Endometrium (tissue), 2 donors: ENCODE results near the gene SHISA8.

ENCODE experiments used
- FAIRE-seq: peaks from 2 replicates; lab custom pipeline; 2012; peaks lifted over from hg19 to GRCh38; lab: Jason Lieb, UNC
- donor health status: control.
- donor health status: control.

Gene SHISA8

GRCh38 chr22:41913842-41914534, 886 bp downstream of the SHISA8 start:
- no peak for FAIRE-seq

DNA sequence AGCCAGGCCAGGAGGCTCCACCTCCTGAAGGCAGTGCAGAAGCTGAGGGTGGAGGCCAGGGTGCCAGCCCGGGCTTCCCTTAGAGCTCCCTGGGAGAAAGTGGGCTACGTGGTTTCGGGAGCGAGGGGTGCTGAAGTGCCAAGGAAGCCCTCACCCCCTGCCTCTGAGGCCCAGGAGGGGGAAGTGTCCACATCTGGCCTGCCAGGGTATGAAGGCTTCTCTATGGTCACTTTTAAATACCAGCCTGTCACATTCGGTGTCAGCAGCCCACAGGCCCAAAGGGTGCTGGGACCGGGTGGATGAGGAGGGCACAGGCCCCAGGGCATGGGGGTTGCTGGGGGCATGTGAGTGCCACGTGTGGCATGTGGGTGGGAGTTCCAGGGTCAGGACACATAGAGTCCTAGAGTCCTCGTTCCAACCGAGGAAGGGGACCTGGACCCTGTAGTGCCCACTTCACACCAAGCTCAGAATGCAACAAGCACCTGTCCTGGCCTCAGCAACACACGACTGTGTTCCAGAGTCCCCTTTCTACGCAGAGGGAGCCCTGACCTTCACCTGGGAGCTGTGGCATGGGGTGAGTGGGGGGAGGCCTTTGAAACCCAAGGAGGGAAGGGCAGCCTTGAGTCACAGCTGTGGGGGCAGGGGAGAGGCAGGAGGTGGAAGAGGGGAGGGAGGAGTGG, 1.7 kb downstream of the SHISA8 start:
- FAIRE-seq, result no peak

DNA sequence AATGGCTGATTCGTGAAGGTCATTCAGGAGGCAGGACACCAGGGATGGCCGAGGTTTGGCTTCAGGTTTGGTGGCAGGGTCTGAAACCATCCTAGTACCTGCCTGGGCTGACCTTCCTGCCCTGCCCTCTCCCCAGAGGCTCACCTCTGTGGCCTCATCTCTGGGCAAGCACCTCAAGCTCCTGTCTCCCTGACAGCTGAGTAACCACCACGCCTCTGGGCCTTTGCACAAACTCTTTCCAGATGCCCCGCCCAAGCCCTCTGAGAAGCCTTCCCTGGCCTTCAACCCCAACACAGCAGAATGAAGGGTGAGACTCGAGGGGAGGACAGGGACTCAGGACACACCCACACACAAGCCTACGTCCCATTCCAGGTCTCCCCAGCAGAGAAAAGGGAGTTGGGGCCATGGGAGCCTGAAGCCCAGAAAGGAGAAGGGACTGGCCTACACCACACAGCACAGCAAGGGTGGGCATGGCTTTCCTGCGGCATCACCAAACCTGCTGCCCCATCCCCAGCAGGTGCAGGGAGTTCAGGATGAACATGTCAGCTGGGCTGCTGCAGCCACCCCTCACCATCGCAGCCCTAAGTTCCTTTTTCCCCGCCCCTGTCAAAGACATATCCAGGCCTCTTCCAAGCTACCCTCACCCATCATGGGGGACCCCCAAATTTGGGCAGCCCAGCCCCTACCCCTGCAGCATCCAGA, 2.4 kb downstream of the SHISA8 start:
- FAIRE-seq, result no peak

GRCh38 chr22:41911001-41911611, 3.8 kb downstream of the SHISA8 start:
- FAIRE-seq, result no peak

DNA sequence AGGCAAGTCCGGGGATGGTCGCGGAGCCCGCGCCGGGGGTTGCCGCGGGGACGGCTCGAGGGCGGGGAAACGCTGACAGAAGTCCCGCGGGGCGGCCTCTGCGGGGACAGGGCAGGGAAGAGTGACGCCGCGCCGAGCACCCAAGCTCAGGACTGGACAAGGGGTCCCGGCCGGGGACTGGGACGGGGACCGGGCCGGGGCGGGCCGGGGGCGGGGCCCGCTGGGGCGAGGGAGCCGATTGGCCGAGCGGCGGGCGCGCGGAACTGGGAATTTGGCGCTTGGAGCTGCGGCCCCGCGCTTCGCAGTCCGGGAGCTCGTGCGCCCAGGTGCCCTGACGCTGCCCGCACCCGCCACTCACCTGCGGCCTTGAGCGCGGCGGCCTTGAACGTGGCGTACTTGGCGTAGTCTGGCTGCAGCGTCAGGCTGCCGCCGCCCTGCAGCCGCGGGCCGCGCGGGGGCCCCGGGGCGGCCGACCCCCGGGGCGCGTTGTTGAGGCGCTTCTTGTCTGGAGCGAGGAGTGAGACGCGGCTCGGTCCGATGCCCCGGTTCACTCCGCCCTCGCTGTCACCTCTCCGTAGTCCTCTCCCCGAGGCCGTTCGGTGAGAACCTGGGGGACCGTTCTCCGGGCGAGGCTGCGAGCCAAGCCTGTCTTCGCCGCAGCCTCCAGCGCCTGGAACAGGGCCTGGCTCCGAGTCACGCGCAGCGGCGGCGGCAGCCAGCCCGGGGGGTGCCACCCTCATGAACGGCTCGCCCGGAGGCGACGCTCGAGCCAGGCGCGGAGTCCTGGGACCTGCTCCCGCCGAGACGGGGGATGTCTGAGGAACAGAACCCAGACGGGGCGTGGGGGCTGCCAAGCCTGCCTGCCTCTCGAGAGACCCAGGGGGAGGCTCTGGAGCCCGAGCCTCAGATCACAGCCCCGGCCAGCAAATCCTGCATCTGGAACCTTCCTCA, 4.5 kb downstream of the SHISA8 start:
- no peak for FAIRE-seq

DNA sequence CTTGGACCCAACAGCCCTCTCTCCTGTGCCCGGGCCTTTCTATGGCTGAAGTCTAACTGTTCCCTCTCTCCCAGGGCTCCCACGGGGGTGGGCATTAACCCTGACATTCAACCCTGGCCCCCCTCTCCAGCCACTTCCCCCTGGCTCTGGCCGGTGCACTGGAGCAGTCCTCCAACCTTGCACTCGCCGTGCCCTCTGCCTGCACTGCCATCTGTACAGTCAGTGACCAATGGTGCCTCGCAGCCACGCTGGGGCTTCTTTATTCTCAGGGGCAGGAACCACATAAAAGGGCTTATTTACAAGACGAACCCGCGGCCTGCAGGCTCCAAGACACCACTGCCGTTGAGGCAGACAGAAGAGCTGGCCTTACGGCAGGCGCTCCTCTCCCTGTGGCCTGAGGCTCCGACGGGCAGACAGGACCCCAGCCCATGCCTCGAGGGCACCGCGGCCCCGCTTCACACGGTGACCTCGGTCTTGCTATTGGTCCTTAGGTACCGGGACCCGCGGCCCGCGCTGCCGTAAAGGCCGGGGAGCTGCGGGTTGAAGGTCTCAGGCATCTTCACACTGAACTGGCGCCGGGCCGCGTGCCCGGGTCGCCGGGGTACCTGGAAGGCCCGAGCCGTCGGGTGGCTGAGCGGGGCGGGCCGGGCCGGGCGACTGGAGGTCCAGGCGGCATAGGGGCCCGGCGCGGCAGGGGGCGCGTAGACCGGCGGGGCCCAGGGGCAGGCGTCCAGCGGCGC, 5.4 kb downstream of the SHISA8 start:
- FAIRE-seq, result no peak

DNA sequence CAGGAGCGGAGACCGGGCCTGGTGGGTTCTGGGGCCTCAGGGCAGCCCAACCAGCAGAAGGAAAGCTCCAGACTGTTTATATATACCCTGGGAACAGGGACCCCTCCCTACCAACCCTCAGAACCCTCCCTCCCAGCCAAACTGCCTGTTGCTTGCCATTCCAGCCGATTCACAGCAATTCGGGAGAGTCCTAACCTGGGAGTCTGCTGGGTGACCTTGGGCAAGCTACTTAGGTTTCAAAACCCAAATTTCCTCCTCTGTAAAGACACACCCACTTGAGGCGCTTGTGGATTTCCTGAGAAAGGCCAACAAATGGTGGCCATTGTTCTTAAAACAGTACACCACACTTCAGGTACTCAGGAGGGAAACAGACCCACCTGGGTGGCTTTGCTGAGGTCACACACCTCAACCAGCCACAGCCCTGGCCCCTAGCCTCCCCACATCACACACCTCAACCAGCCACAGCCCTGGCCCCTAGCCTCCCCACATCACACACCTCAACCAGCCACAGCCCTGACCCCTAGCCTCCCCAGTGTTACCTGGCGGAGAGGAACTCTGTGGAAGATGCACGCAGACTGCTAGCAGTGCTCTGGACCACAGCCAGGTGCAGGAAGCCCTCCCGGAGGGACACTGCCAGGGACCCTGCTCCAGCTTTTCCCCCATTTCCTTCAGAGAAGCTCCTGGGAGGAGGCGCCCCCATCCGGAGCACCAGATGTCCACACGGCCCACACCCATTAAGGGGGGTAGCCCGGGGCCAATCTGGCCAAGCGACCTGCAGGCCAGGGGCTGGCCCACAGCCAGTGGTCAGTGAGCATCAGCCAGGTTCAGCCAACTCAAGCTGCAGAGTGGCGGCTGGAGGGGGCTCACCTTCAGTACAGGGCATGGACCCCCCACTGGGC, 6.2 kb downstream of the SHISA8 start:
- FAIRE-seq, result no peak

- FAIRE-seq, result no peak
Observed at GRCh38 chr22:41907436-41908401, 7.2 kb downstream of the SHISA8 start.

- FAIRE-seq, result no peak
Observed at GRCh38 chr22:41906822-41907221, 8.1 kb downstream of the SHISA8 start.

DNA sequence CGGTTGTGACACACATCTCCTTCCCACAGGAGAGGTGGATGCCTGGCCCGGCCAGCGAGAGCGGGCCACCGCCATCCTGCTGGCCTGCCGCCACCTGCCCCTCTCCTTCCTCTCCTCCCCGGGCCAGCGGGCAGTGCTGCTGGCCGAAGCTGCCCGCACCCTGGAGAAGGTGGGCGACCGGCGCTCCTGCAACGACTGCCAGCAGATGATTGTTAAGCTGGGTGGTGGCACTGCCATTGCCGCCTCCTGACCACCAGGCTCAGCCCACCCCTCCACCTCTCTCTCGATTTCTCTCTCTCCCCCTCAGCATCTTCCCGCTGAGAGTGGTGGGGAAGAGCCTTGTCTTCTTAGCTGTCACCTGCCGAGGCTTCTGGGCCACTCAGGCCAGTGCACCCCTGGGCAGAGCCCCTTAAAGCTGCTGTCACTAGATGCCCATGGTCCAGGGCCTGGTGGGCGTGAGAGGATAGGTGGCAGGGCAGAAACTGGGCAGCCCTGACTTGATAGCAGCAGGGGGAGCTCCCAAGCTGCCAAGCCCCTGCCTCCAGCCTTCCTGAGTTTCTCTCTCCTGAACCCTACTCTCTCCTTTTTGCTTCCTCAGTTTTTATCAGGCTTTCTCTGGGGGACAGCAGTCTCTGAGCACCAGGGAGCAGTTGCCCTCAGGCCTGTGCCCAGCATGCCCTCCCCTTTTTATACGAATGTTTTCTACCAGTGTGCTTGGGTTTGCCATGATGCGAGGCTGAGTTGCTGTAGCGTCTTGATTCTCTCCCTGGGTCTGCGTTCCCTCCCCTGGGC, 9.3 kb downstream of the SHISA8 start:
- no peak for FAIRE-seq

DNA sequence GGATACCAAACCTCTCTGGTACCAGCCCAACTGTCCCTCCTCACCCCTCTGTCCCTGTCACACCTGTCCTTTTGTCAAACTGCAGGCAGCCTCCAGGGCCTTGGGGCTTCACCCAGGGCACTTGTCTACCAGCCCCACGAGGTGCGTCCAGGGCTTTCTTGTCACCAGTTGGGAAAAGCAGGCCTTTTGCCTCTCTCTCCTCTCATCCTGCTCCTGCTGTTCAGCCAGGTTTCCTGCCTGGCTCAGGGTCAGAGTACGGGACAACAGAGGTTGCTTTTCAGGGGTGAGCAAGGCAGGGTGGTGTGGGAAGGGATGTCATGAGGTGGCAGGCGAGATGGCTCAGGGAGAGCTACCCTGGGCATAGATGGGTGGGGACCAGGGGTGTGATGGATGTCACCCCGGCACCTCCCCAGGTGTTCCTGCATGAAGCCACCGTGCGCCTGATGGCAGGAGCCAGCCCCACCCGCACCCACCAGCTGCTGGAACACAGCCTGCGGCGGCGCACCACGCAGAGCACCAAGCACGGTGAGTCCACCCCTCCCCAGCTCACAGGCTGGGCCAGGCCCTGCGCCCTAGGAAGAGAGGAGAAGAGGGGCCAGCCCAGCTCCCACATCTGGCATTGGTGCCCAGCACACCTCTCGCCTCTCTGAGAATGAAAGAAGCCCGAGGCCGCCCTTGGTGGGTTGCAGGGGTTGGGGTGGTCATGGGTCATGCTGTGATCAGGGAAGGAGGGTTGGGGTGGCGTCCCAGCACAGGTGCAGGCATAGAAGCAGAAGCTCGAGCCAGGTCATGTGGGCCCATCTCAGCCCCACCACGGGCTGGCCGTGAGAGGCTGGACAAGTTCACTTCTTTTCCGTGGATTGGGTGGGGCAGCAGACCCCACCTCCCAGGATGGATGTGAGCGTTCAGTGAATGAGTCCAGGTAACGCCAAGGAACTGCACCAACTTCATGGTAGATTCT, 10.1 kb downstream of the SHISA8 start:
- FAIRE-seq, result no peak

DNA sequence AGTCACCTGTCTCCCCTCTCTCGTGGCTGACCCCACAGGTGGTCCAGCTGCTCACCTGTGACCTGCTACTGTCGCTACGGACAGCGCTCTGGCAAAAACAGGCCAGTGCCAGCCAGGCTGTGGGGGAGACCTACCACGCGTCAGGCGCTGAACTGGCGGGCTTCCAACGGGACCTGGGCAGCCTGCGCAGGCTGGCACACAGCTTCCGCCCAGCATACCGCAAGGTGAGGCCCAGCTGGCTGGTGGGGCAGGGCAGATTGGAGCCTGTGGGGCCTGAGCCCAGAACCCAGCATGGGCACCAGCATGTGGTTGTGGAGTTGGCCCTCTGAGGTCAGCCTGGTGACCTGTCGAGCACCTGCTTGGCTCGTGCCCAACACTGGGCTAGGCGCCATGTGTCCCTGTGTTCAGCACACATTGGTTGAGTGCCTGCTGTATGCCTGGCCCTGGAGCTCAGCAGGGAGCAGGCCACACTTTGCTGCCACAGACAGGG, 11.9 kb downstream of the SHISA8 start:
- FAIRE-seq, result no peak

- FAIRE-seq, result no peak
Observed at GRCh38 chr22:41902016-41902415, 12.9 kb downstream of the SHISA8 start.

GRCh38 chr22:41900652-41901312, 14.1 kb downstream of the SHISA8 start:
- FAIRE-seq, result no peak

- no peak for FAIRE-seq
Observed at GRCh38 chr22:41899992-41900651, 14.8 kb downstream of the SHISA8 start.
